HCT116 (cell line): ENCODE measurements around the gene UGT1A3. TPM values are rescaled to one million over a fixed set of nuclear protein-coding genes. Genes with fewer than 3 reads are reported as not detected.

Source experiments
- ATAC-seq: fragments of 200-7000 bp; cut with Tn5 transposase; 2 replicates; pipeline ENCODE4 v1.9.1; 2020; ENCODE audit warnings: mild to moderate bottlenecking, moderate library complexity
- BruUV-seq: library from RNA; stranded (reverse); fragments of 400-500 nt; replicated peaks from 2 replicates; lab custom pipeline; 2021; lab: Mats Ljungman, UMichigan
- CTCF ChIA-PET: fragments of 300-600 bp; sonication (Branson Sonifier 250); formaldehyde crosslinking; loops from one replicate; lab custom pipeline; 2021; ENCODE audit warnings: antibody characterized with exemption; lab: Charles Lee
- POLR2A ChIA-PET: fragments of 300-600, 350-600 bp; sonication (Branson Sonifier 250); formaldehyde crosslinking; loops from one replicate; lab custom pipeline; 2021; ENCODE audit warnings: antibody characterized with exemption; lab: Charles Lee
- RAD21 ChIA-PET, 2 experiments: fragments of 300-600 bp; sonication (Branson Sonifier 250); formaldehyde crosslinking; loops; one replicate each; lab custom pipeline; 2023; ENCODE audit warnings: low total read pairs in 2 of 2; ENCODE audit not compliant: uncharacterized antibody in 2 of 2, unreplicated experiment in 2 of 2, low non-redundant PET in 1 of 2; lab: Charles Lee
- DNase-seq: peaks from one replicate; pipeline ENCODE4 v3.0.0-alpha.2; 2010; ENCODE audit warnings: low read depth, low spot score
- H2AFZ ChIP-seq: fragments of 200-600 bp; shearing (Covaris generic), sonication (generic); 2 replicates; pipeline ENCODE4 v1.6.1; 2017; ENCODE audit warnings: low read depth, mixed run types, mixed read lengths, antibody characterized with exemption, low read length; ENCODE audit not compliant: poor library complexity, severe bottlenecking
- H3K27ac ChIP-seq: 2 replicates; pipeline ENCODE4 v1.5.1; 2012; ENCODE audit warnings: low read depth, low read length
- H3K27me3 ChIP-seq: fragments of 200-600 bp; sonication (generic); 2 replicates; pipeline ENCODE4 v1.6.1; 2016; ENCODE audit warnings: mixed run types, low read length, mixed read lengths; ENCODE audit not compliant: insufficient read depth
- H3K36me3 ChIP-seq, 2 experiments: fragments of 200-500 bp in 1 of 2; fragments of 200-600 bp in 1 of 2; sonication (Bioruptor generic) in 1 of 2; sonication (generic) in 1 of 2; 2 replicates each; pipeline versions ENCODE4 v1.5.1 to v1.6.1; 2014 to 2016; ENCODE audit warnings: low read length in 2 of 2, inconsistent platforms in 1 of 2, mixed read lengths in 1 of 2, mixed run types in 1 of 2; ENCODE audit not compliant: insufficient read depth in 2 of 2, control insufficient read depth in 1 of 2
- H3K4me1 ChIP-seq, 2 experiments: fragments of 200-600 bp in 1 of 2; sonication (generic) in 1 of 2; 2 replicates each; pipeline versions ENCODE4 v1.5.1 to v1.6.1; 2012 to 2017; ENCODE audit warnings: low read length in 2 of 2, inconsistent platforms in 1 of 2, mild to moderate bottlenecking in 1 of 2, mixed read lengths in 1 of 2, mixed run types in 1 of 2, moderate library complexity in 1 of 2; ENCODE audit not compliant: insufficient read depth in 2 of 2, control insufficient read depth in 1 of 2
- H3K4me2 ChIP-seq: fragments of 200-600 bp; sonication (generic); 2 replicates; pipeline ENCODE4 v1.6.1; 2017; ENCODE audit warnings: mixed run types, low read length, mixed read lengths
- H3K4me3 ChIP-seq, 2 experiments: fragments of 200-600 bp in 1 of 2; sonication (generic) in 1 of 2; replicated peaks in 1 of 2; 2 replicates each; pipeline ENCODE4 v1.5.1; 2011 to 2016; ENCODE audit warnings: low read length in 2 of 2, control low read depth in 1 of 2, low read depth in 1 of 2, mild to moderate bottlenecking in 1 of 2, mixed read lengths in 1 of 2, mixed run types in 1 of 2
- H3K79me2 ChIP-seq: fragments of 200-600 bp; sonication (generic); 2 replicates; pipeline ENCODE4 v1.6.1; 2017; ENCODE audit warnings: mild to moderate bottlenecking, mixed run types, low read length, moderate library complexity, mixed read lengths; ENCODE audit not compliant: insufficient read depth
- H3K9ac ChIP-seq: fragments of 200-600 bp; sonication (generic); 2 replicates; pipeline ENCODE4 v1.6.1; 2016; ENCODE audit warnings: low read length, mixed read lengths
- H3K9me2 ChIP-seq: fragments of 200-600 bp; sonication (generic), shearing (Covaris generic); 2 replicates; pipeline ENCODE4 v1.6.1; 2017; ENCODE audit warnings: mixed run types, mild to moderate bottlenecking, moderate library complexity; ENCODE audit not compliant: insufficient read depth
- H3K9me3 ChIP-seq, 2 experiments: fragments of 200-500 bp in 1 of 2; fragments of 200-600 bp in 1 of 2; sonication (Bioruptor generic) in 1 of 2; sonication (generic) in 1 of 2; 2 replicates each; pipeline ENCODE4 v1.6.1; 2014 to 2017; ENCODE audit warnings: low read length in 2 of 2, mixed read lengths in 2 of 2, inconsistent platforms in 1 of 2, low read depth in 1 of 2, mild to moderate bottlenecking in 1 of 2, mixed run types in 1 of 2, moderate library complexity in 1 of 2; ENCODE audit not compliant: control insufficient read depth in 1 of 2, insufficient read depth in 1 of 2
- H4K20me1 ChIP-seq: fragments of 200-600 bp; sonication (generic), shearing (Covaris generic); 2 replicates; pipeline ENCODE4 v1.6.1; 2017; ENCODE audit warnings: mixed run types, mild to moderate bottlenecking, moderate library complexity; ENCODE audit not compliant: insufficient read depth
- ATF3 ChIP-seq: IDR thresholded peaks from 2 replicates; pipeline ENCODE4 v1.6.1; 2012
- CBX3 ChIP-seq: IDR thresholded peaks from 2 replicates; pipeline ENCODE4 v1.6.1; 2012; ENCODE audit warnings: low read depth
- CEBPB ChIP-seq: IDR thresholded peaks from 2 replicates; pipeline ENCODE4 v1.6.1; 2012; ENCODE audit warnings: low read depth
- EGR1 ChIP-seq: IDR thresholded peaks from 2 replicates; pipeline ENCODE4 v1.6.1; 2012; ENCODE audit warnings: low read depth
- EZH2phosphoT487 ChIP-seq: fragments of 200-600 bp; IDR thresholded peaks from 2 replicates; pipeline ENCODE4 v1.6.1; 2018; ENCODE audit warnings: antibody characterized with exemption, borderline replicate concordance
- FOSL1 ChIP-seq: IDR thresholded peaks from 2 replicates; pipeline ENCODE4 v1.6.1; 2012; ENCODE audit warnings: low read depth
- JUND ChIP-seq: IDR thresholded peaks from 2 replicates; pipeline ENCODE4 v1.6.1; 2012
- MAX ChIP-seq: IDR thresholded peaks from 2 replicates; pipeline ENCODE4 v1.6.1; 2012
- POLR2AphosphoS5 ChIP-seq: IDR thresholded peaks from 2 replicates; pipeline ENCODE4 v1.6.1; 2011; ENCODE audit warnings: mild to moderate bottlenecking, low read depth, low read length, moderate library complexity
- SIN3A ChIP-seq: IDR thresholded peaks from 2 replicates; pipeline ENCODE4 v1.6.1; 2012; ENCODE audit warnings: low read depth
- SP1 ChIP-seq: IDR thresholded peaks from 2 replicates; pipeline ENCODE4 v1.6.1; 2012; ENCODE audit warnings: low read depth
- SRF ChIP-seq: IDR thresholded peaks from 2 replicates; pipeline ENCODE4 v1.6.1; 2012; ENCODE audit warnings: low read depth
- TCF7L2 ChIP-seq: IDR thresholded peaks from 2 replicates; pipeline ENCODE4 v1.7.0; 2011; ENCODE audit warnings: borderline replicate concordance, inconsistent platforms; ENCODE audit not compliant: insufficient read depth, insufficient read length; ENCODE audit errors: extremely low read depth
- YY1 ChIP-seq: IDR thresholded peaks from 2 replicates; pipeline ENCODE4 v1.6.1; 2011; ENCODE audit warnings: low read length, low read depth, moderate library complexity, mild to moderate bottlenecking; ENCODE audit not compliant: insufficient replicate concordance; ENCODE audit errors: extremely low read depth
- ZBTB33 ChIP-seq: IDR thresholded peaks from 2 replicates; pipeline ENCODE4 v1.6.1; 2011; ENCODE audit warnings: mild to moderate bottlenecking, low read length, moderate library complexity; ENCODE audit not compliant: insufficient replicate concordance; ENCODE audit errors: extremely low read depth
- ZFX ChIP-seq: fragments of 450-650 bp; IDR thresholded peaks from 2 replicates; pipeline ENCODE4 v1.6.1; 2017
- ZNF274 ChIP-seq: fragments of 200-500 bp; sonication (Bioruptor generic); IDR thresholded peaks from 2 replicates; pipeline ENCODE4 v1.6.1; 2014; ENCODE audit warnings: mild to moderate bottlenecking, low read depth, low read length, inconsistent platforms
- intact Hi-C: fragments of 100-400 bp; cut with micrococcal nuclease; formaldehyde crosslinking; loops from 2 replicates; pipeline ENCODE4 v1.10.0; 2022
- total RNA-seq: library from RNA; stranded (reverse); gene quantifications from one replicate; pipeline ENCODE4 v1.2.1, GENCODE V29; 2021; ENCODE audit not compliant: unreplicated experiment
- TF ChIP-seq, protein P1 (sequence below): IDR thresholded peaks from 2 replicates; pipeline ENCODE4 v1.6.1; 2012; ENCODE audit warnings: low read depth

UGT1A3 gene
- total RNA-seq, 1 experiment from 2014 or later = not detected

- no peaks in the 10 kb centered on the region for H3K9me2 ChIP-seq
- ChIA-PET POLR2A (no interaction called here), RAD21 (no interaction called here), CTCF (interaction anchor here (1.1 kb wide), 1 partner anchor 16 kb away, joined by 3 read pairs; the partner anchor contains the start of gene UGT1A3)
- no peaks in the 10 kb centered on the region for H3K36me3 ChIP-seq
- ATAC-seq = no peak
- H3K4me2 ChIP-seq = no peak within 1 kb of the TSS
- no peak within 1 kb of the TSS for H3K27ac ChIP-seq
- no peak within 1 kb of the TSS for H3K4me3 ChIP-seq
- H3K9ac ChIP-seq = no peak within 1 kb of the TSS
- H4K20me1 ChIP-seq = no peaks in the 10 kb centered on the region
- H3K9me3 ChIP-seq = no peaks in the 10 kb centered on the region
- no peak for DNase-seq
- H3K27me3 ChIP-seq = peaks cover 11% of the 10 kb centered on the region; the same call in 1 of the 2 replicates
- intact Hi-C loops = no loop called here
- peak within 1 kb of the TSS; percentile 52 for H2AFZ ChIP-seq
- no TSS peak for BruUV-seq
- TF ChIP-seq CEBPB (no peak), FOSL1 (no peak), JUND (no peak), YY1 (no peak), SP1 (no peak), ZBTB33 (no peak), TCF7L2 (no peak), ZFX (no peak), POLR2AphosphoS5 (no peak), EGR1 (no peak), CBX3 (no peak), SIN3A (no peak), EZH2phosphoT487 (no peak), ZNF274 (no peak), SRF (no peak), ATF3 (no peak), MAX (no peak)
- TF ChIP-seq, protein P1, sequence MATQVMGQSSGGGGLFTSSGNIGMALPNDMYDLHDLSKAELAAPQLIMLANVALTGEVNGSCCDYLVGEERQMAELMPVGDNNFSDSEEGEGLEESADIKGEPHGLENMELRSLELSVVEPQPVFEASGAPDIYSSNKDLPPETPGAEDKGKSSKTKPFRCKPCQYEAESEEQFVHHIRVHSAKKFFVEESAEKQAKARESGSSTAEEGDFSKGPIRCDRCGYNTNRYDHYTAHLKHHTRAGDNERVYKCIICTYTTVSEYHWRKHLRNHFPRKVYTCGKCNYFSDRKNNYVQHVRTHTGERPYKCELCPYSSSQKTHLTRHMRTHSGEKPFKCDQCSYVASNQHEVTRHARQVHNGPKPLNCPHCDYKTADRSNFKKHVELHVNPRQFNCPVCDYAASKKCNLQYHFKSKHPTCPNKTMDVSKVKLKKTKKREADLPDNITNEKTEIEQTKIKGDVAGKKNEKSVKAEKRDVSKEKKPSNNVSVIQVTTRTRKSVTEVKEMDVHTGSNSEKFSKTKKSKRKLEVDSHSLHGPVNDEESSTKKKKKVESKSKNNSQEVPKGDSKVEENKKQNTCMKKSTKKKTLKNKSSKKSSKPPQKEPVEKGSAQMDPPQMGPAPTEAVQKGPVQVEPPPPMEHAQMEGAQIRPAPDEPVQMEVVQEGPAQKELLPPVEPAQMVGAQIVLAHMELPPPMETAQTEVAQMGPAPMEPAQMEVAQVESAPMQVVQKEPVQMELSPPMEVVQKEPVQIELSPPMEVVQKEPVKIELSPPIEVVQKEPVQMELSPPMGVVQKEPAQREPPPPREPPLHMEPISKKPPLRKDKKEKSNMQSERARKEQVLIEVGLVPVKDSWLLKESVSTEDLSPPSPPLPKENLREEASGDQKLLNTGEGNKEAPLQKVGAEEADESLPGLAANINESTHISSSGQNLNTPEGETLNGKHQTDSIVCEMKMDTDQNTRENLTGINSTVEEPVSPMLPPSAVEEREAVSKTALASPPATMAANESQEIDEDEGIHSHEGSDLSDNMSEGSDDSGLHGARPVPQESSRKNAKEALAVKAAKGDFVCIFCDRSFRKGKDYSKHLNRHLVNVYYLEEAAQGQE = no peak
- H3K4me1 ChIP-seq = no peaks in the 10 kb centered on the region
- H3K79me2 ChIP-seq = no peaks in the 10 kb centered on the region
Measured at GRCh38 chr2:233712611-233713261, 16.1 kb upstream of the UGT1A3 start, which contains the start of gene UGT1A5. Gene UGT1A5, plus strand, starts transcription at chr2:233712907. Its CDS starts 85 bp downstream, at chr2:233712992.
